ENCODE results near the gene ISL2.

ISL2 gene

GRCh38 chr15:76359152-76359551 lies 22.6 kb downstream of the ISL2 start:
- TF ChIP-seq, protein P1, sequence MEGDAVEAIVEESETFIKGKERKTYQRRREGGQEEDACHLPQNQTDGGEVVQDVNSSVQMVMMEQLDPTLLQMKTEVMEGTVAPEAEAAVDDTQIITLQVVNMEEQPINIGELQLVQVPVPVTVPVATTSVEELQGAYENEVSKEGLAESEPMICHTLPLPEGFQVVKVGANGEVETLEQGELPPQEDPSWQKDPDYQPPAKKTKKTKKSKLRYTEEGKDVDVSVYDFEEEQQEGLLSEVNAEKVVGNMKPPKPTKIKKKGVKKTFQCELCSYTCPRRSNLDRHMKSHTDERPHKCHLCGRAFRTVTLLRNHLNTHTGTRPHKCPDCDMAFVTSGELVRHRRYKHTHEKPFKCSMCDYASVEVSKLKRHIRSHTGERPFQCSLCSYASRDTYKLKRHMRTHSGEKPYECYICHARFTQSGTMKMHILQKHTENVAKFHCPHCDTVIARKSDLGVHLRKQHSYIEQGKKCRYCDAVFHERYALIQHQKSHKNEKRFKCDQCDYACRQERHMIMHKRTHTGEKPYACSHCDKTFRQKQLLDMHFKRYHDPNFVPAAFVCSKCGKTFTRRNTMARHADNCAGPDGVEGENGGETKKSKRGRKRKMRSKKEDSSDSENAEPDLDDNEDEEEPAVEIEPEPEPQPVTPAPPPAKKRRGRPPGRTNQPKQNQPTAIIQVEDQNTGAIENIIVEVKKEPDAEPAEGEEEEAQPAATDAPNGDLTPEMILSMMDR (IDR thresholded peaks at IDR 0.05): no peak

- TF ChIP-seq, protein P1 (IDR thresholded peaks at IDR 0.05): no peak
Measured at GRCh38 chr15:76360416-76360815, 23.8 kb downstream of the ISL2 start.

DNA sequence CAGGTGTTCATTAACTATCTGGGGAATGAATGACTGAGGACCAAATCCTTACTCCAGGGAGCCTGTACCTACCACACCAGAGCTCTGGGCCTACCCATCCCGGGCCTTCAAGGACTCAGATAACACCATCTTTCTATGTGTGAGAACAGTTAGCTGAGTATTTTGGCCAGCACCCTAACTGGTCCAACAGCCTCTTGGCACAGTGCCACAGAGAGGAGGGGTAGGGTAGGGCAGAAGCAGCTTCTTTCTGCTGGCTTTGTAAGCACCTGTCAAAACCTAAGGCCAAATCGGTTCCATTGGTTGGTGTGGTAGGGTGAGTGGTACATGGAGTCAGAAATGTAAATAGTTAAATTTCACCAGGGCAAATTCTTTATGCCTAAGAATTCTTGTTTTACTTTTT lies 26.7 kb downstream of the ISL2 start:
- TF ChIP-seq, protein P1 (IDR thresholded peaks at IDR 0.05): no peak

GRCh38 chr15:76366714-76367113 lies 30.1 kb downstream of the ISL2 start:
- TF ChIP-seq, protein P1 (IDR thresholded peaks at IDR 0.05): no peak

- TF ChIP-seq, protein P1 (IDR thresholded peaks at IDR 0.05): no peak
Measured at GRCh38 chr15:76368122-76368621, 31.6 kb downstream of the ISL2 start.

GRCh38 chr15:76376029-76376428 lies 39.5 kb downstream of the ISL2 start:
- TF ChIP-seq, protein P1 (IDR thresholded peaks at IDR 0.05): no peak

DNA sequence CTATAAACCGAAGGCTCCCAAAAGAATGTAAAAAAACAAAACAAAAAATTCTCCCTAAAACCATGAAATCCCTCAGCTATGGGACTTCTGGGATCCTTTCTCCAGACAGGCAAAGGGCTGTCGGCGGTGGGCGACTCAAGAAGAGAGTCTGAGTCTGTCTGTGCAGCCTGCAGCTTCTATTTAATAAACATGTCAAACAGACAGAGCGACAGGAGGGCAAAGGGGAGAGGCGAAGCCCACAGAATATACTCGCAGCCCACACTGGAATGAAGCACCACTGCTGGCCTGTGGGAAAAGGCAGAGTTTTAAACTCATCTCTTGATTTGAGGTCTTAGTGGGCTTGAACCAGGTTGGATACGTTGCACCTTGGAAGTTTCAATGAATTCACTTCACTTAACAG lies 40.2 kb downstream of the ISL2 start:
- TF ChIP-seq, protein P1 (IDR thresholded peaks at IDR 0.05): no peak

DNA sequence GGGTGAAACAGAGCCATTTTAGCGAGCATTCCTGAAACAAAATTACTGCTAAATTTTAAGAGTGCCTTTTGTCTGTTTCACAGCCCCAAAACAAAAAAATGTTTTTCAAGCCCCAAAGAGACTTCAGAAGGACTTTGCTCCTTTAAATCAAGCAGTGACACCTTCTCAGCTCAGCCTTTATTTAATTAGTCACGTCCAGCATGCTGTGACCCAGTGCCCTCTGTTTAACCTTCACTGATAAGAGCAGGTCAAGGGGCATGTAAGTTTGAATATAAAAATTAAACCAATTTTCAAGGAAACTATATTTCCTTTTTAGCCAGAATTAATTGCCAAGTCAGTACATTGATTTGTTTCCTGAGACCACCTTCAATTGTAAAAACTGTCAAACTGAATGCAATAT lies 40.6 kb downstream of the ISL2 start:
- TF ChIP-seq, protein P1 (IDR thresholded peaks at IDR 0.05): no peak

All from LNCAP (cell line).